AG04449 (cell line): ENCODE results near the gene MT1E.

Experiments
- CTCF ChIA-PET: fragments of 350-600 bp; formaldehyde crosslinking; extraction: SDS; loops from one replicate; lab custom pipeline; 2021; ENCODE audit warnings: antibody characterized with exemption; lab: Yijun Ruan, JAX
- POLR2A ChIA-PET: fragments of 400-600, 350-600 bp; formaldehyde crosslinking; extraction: SDS; loops from one replicate; lab custom pipeline; 2020; ENCODE audit warnings: antibody characterized with exemption, inconsistent platforms; lab: Yijun Ruan, JAX
- DNase-seq: peaks from one replicate; pipeline ENCODE4 v3.0.0-alpha.2; 2010; ENCODE audit warnings: low read depth, low spot score
- H3K4me3 ChIP-seq: 2 replicates; pipeline ENCODE4 v1.5.1; 2011; ENCODE audit warnings: low read depth, mild to moderate bottlenecking, control low read depth, low read length
- CTCF ChIP-seq: IDR thresholded peaks from one replicate; pipeline ENCODE4 v1.5.1; 2011; ENCODE audit warnings: mild to moderate bottlenecking, moderate library complexity, low read length, control low read depth, inconsistent platforms; ENCODE audit not compliant: insufficient read depth; ENCODE audit errors: missing control alignments

The MT1E gene

GRCh38 chr16:56636616-56637413, 11.2 kb downstream of the MT1E start:
- ChIA-PET POLR2A (interaction anchor here (1.8 kb wide), 1 partner anchor 11 kb away, joined by 12 read pairs; the partner anchor contains the start of gene MT1E), CTCF (no interaction called here)
- DNase-seq: no peak

GRCh38 chr16:56637814-56638750, 12.5 kb downstream of the MT1E start, which contains the start of gene MT1A:
Gene MT1A (plus strand): TSS chr16:56638666. CDS start chr16:56638739, 73 bp downstream.
- TF ChIP-seq CTCF: no peak
- no peak for DNase-seq
- CTCF ChIA-PET: no interaction called here
- H3K4me3 ChIP-seq: peak within 1 kb of the TSS; percentile 54
- POLR2A ChIA-PET: interaction anchor here (1.0 kb wide), 1 partner anchor 30 kb away, joined by 3 read pairs; the partner anchor contains the start of gene MT2A

More at GRCh38 chr16:56636616-56637413, 11.2 kb downstream of the MT1E start:
- H3K4me3 ChIP-seq: no peak overlapping the region
- TF ChIP-seq CTCF: no peak

GRCh38 chr16:56639045-56639444, 13.5 kb downstream of the MT1E start:
- ChIA-PET POLR2A (interaction anchor here (1.3 kb wide), 1 partner anchor 14 kb away, joined by 7 read pairs; the partner anchor contains the start of gene MT1E), CTCF (interaction anchor here (1.3 kb wide), 1 partner anchor 15 kb away, joined by 4 read pairs; no protein-coding TSS in a partner anchor)
- no peak overlapping the region for H3K4me3 ChIP-seq
- TF ChIP-seq CTCF: no peak
- no peak for DNase-seq

- DNase-seq: no peak
- ChIA-PET CTCF (interaction anchor here (1.2 to 1.3 kb wide), 3 partner anchors 16 to 62 kb away, joined by 3 to 4 read pairs (median 4); no protein-coding TSS in a partner anchor), POLR2A (interaction anchor here (1.3 kb wide), 1 partner anchor 15 kb away, joined by 7 read pairs; the partner anchor contains the start of gene MT1E)
Observed at GRCh38 chr16:56640076-56640475, 14.5 kb downstream of the MT1E start.

DNA sequence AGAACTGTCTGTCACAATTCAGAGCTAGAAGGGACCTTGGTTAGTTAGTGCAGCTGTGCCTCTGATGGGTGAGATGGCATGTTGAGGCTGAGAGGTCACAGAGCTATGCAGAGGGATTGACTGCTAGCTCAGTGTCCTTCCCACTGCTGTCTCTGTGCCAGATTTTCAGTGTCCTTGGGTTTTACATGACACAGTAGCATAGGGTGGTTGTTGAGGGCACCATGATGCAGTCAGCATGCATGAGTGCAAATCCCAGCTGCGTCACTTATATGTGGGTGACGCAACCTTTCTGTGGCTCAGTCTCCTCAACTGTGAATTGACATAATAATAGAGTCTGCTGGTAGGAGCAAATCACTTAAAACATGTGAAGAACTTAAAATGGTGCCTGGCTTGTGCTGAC, 15.6 kb downstream of the MT1E start:
- POLR2A ChIA-PET: no interaction called here
- TF ChIP-seq CTCF: no peak
- CTCF ChIA-PET: interaction anchor here (1.2 to 1.4 kb wide), 3 partner anchors 11 to 61 kb away, joined by 3 to 4 read pairs (median 3); no protein-coding TSS in a partner anchor
- no peak for DNase-seq
- H3K4me3 ChIP-seq: no peak overlapping the region

More at GRCh38 chr16:56640076-56640475, 14.5 kb downstream of the MT1E start:
- H3K4me3 ChIP-seq: no peak overlapping the region
- TF ChIP-seq CTCF: no peak
